ENCODE measurements around the gene GPS2.
A peak's percentile ranks its signal among the peaks of the same experiment; 100 is the strongest.

GPS2 gene

GRCh38 chr17:7315570-7316235 is 543 bp upstream of the GPS2 start:
- no peak for DNase-seq

- peak; percentile 14 for DNase-seq
Observed at GRCh38 chr17:7313890-7314718, 1.1 kb downstream of the GPS2 start.

- no peak for DNase-seq
Observed at GRCh38 chr17:7313088-7313889, 1.9 kb downstream of the GPS2 start.

GRCh38 chr17:7312432-7313087 is 2.6 kb downstream of the GPS2 start:
- no peak for DNase-seq

- DNase-seq: no peak
Observed at GRCh38 chr17:7311110-7311705, 4.0 kb downstream of the GPS2 start.

GRCh38 chr17:7309628-7310027 is 5.5 kb downstream of the GPS2 start:
- no peak for DNase-seq

GRCh38 chr17:7308625-7309433 is 6.3 kb downstream of the GPS2 start:
- DNase-seq: peak; percentile 70

GRCh38 chr17:7307686-7308624 is 7.2 kb downstream of the GPS2 start:
- DNase-seq: peak; percentile 47

- DNase-seq: peak; percentile 99
Observed at GRCh38 chr17:7306911-7307685, 8.1 kb downstream of the GPS2 start, which contains the start of gene EIF5A. EIF5A (plus strand) TSS chr17:7307628; CDS start chr17:7309636, 2,008 bp downstream.

- DNase-seq: no peak
Observed at GRCh38 chr17:7304179-7304578, 11.0 kb downstream of the GPS2 start.

- peak; percentile 73 for DNase-seq
Observed at GRCh38 chr17:7296189-7296861, 18.8 kb downstream of the GPS2 start.

- DNase-seq: no peak
Observed at GRCh38 chr17:7295230-7296180, 19.7 kb downstream of the GPS2 start.

GRCh38 chr17:7294614-7295153 is 20.5 kb downstream of the GPS2 start, which contains the start of gene YBX2:
YBX2 (minus strand) TSS chr17:7294639; CDS start chr17:7294500, 139 bp downstream.
- DNase-seq: no peak

- DNase-seq: no peak
Observed at GRCh38 chr17:7293816-7294613, 21.1 kb downstream of the GPS2 start.

GRCh38 chr17:7293159-7293558 is 22.0 kb downstream of the GPS2 start:
- no peak for DNase-seq

- DNase-seq: no peak
Observed at GRCh38 chr17:7292729-7293128, 22.4 kb downstream of the GPS2 start.
